Endothelial cell (in vitro differentiated cells): Measurements from ENCODE around the gene METRNL. TPM values are rescaled to one million over a fixed set of nuclear protein-coding genes. Genes with fewer than 3 reads are reported as not detected.
"Not testable (repeated sequence)": the region's sequence is repeated elsewhere in the genome, so short reads cannot be mapped to it uniquely, and the experiment has no call there.

Experiments used
- DNase-seq: peaks from one replicate; pipeline ENCODE4 v3.0.0; 2021; ENCODE audit warnings: low spot score
- H3K27ac Mint-ChIP-seq: one replicate; pipeline ENCODE4 v1.8.0; 2021; ENCODE audit warnings: mixed read lengths, inconsistent platforms; ENCODE audit not compliant: unreplicated experiment
- H3K27me3 Mint-ChIP-seq: one replicate; pipeline ENCODE4 v1.8.0; 2021; ENCODE audit warnings: mild to moderate bottlenecking, moderate library complexity, mixed read lengths, inconsistent platforms; ENCODE audit not compliant: unreplicated experiment
- H3K36me3 Mint-ChIP-seq: one replicate; pipeline ENCODE4 v1.8.0; 2021; ENCODE audit warnings: mild to moderate bottlenecking, low read depth, mixed read lengths, inconsistent platforms; ENCODE audit not compliant: unreplicated experiment
- H3K4me1 Mint-ChIP-seq: one replicate; pipeline ENCODE4 v1.8.0; 2021; ENCODE audit warnings: mild to moderate bottlenecking, mixed read lengths, inconsistent platforms; ENCODE audit not compliant: unreplicated experiment
- H3K4me3 Mint-ChIP-seq: one replicate; pipeline ENCODE4 v1.8.0; 2021; ENCODE audit warnings: mild to moderate bottlenecking, mixed read lengths, inconsistent platforms; ENCODE audit not compliant: unreplicated experiment
- H3K9me3 Mint-ChIP-seq: one replicate; pipeline ENCODE4 v1.8.0; 2021; ENCODE audit warnings: mixed read lengths, inconsistent platforms; ENCODE audit not compliant: unreplicated experiment
- CTCF ChIP-seq: fragments of 200-600 bp; sonication (generic); IDR thresholded peaks from one replicate; pipeline ENCODE4 v1.5.0; 2021; ENCODE audit warnings: antibody characterized with exemption; ENCODE audit not compliant: unreplicated experiment
- total RNA-seq: library from RNA; stranded (reverse); fragmentation: NEBNext Ultra II Directional; extraction: Animal tissue kit (Norgen Biotek cat#: 25700); gene quantifications from one replicate; pipeline ENCODE4 v1.2.1, GENCODE V29; 2021; ENCODE audit not compliant: unreplicated experiment

METRNL gene
- total RNA-seq, 1 donor from 2014 or later, result 5.3 TPM

GRCh38 chr17:83136931-83137330 lies 57.5 kb downstream of the METRNL start:
- no peak overlapping the region for H3K27ac Mint-ChIP-seq
- H3K9me3 Mint-ChIP-seq, result no peaks in the 10 kb centered on the region
- H3K27me3 Mint-ChIP-seq, result no peaks in the 10 kb centered on the region
- no peak for TF ChIP-seq CTCF
- no peak for DNase-seq
- H3K36me3 Mint-ChIP-seq, result no peaks in the 10 kb centered on the region
- no peak overlapping the region for H3K4me3 Mint-ChIP-seq
- no peaks in the 10 kb centered on the region for H3K4me1 Mint-ChIP-seq

- Mint-ChIP-seq H3K4me1 (no peaks in the 10 kb centered on the region), H3K27ac (no peak overlapping the region), H3K4me3 (no peak overlapping the region), H3K36me3 (no peaks in the 10 kb centered on the region), H3K9me3 (no peaks in the 10 kb centered on the region), H3K27me3 (no peaks in the 10 kb centered on the region)
- TF ChIP-seq CTCF, result no peak
- no peak for DNase-seq
Measured at GRCh38 chr17:83137523-83137922, 58.1 kb downstream of the METRNL start.

GRCh38 chr17:83138820-83139219 lies 59.4 kb downstream of the METRNL start:
- DNase-seq, result no peak
- no peak overlapping the region for H3K4me3 Mint-ChIP-seq
- no peak for TF ChIP-seq CTCF
- no peaks in the 10 kb centered on the region for H3K27me3 Mint-ChIP-seq
- no peak overlapping the region for H3K27ac Mint-ChIP-seq
- no peaks in the 10 kb centered on the region for H3K4me1 Mint-ChIP-seq
- H3K9me3 Mint-ChIP-seq, result no peaks in the 10 kb centered on the region
- no peaks in the 10 kb centered on the region for H3K36me3 Mint-ChIP-seq

- not testable (repeated sequence) for H3K36me3 Mint-ChIP-seq, DNase-seq, H3K4me1 Mint-ChIP-seq, H3K27ac Mint-ChIP-seq, H3K4me3 Mint-ChIP-seq, H3K9me3 Mint-ChIP-seq, H3K27me3 Mint-ChIP-seq
Measured at GRCh38 chr17:83139541-83140248, 60.3 kb downstream of the METRNL start.

- not testable (repeated sequence) for H3K4me1 Mint-ChIP-seq, H3K4me3 Mint-ChIP-seq, DNase-seq, H3K9me3 Mint-ChIP-seq, H3K27ac Mint-ChIP-seq, H3K36me3 Mint-ChIP-seq, H3K27me3 Mint-ChIP-seq
Measured at GRCh38 chr17:83140249-83140566, 60.8 kb downstream of the METRNL start.

- Mint-ChIP-seq H3K27ac (no peak overlapping the region), H3K36me3 (no peaks in the 10 kb centered on the region), H3K4me1 (no peaks in the 10 kb centered on the region), H3K4me3 (no peak overlapping the region), H3K9me3 (no peaks in the 10 kb centered on the region), H3K27me3 (no peaks in the 10 kb centered on the region)
- DNase-seq, result no peak
- TF ChIP-seq CTCF, result no peak
Measured at GRCh38 chr17:83142619-83143018, 63.2 kb downstream of the METRNL start.
